HT1080 (cell line): Measurements from ENCODE around the gene KHDRBS2. TPM values are rescaled to one million over a fixed set of nuclear protein-coding genes. Genes with fewer than 3 reads are reported as not detected.
"Not testable (repeated sequence)": the region's sequence is repeated elsewhere in the genome, so short reads cannot be mapped to it uniquely, and the experiment has no call there.

Experiments used
- DNase-seq: peaks from one replicate; pipeline ENCODE4 v3.0.0-alpha.2; 2015; ENCODE audit warnings: low read depth
- total RNA-seq: library from RNA; depleted of rRNA; stranded (reverse); fragments of >200 nt; shearing (Covaris generic); gene quantifications from 2 replicates; pipeline ENCODE4 v1.2.3, GENCODE V29; 2014

KHDRBS2 gene
- total RNA-seq, 1 experiment from 2014 or later = not detected

DNA sequence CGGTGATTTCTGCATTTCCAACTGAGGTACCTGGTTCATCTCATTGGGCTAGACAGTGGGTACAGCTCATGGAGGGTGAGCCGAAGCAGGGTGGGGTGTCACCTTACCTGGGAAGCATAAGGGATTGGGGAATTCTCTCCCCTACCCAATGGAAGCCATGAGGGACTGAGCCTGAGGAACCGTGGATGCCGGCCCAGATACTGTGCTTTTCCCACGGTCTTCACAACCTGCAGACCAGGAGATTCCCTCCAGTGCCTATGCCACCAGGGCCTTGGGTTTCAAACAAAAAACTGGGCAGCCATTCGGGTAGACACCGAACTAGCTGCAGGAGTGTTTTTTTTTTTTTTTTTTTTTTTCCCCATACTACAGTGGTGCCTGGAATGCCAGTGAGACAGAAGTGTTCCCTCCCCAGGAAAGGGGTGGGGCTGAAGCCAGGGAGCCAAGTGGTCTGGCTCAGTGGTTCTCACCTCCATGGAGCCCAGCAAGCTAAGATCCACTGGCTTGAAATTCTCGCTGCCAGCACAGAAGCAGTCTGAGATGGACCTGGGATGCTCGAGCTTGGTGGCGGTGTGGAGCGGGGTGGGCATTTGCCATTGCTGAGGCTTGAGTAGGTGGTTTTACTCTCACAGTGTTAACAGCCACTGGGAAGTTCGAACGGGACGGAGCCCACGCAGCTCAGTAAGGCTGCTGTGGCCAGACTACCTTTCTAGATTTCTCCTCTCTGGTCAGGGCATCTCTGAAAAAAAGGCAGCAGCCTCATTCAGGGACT is 416.2 kb downstream of the KHDRBS2 start:
- no peak for DNase-seq

DNA sequence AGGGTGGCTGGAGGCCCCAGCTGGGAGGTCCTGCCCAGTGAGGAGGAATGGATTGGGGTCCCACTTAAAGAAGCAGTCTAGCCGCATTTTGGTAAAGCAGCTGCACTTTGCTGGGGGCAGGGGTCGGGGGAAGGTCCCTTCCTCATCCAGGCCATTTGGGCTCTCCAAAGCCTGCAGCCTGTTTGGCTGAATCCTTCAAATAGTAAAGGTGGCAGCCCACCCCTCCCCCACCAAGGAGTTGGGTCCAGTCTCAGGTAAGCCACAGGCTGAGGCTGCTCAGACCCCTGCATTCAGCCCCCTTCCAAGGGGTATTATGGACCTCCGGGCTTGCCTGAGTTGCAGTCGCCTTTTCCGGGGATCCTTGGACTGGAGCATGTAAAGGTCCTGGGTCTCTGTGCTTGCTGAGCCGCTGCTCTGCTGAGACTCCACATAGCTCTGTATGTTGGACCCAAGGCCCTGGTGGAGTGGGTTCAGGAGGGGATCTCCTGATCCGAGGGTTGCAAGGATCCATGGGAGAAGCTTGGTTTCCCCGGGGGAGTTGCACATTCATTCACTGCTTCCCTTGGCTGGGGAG is 417.4 kb downstream of the KHDRBS2 start:
- DNase-seq = no peak

DNA sequence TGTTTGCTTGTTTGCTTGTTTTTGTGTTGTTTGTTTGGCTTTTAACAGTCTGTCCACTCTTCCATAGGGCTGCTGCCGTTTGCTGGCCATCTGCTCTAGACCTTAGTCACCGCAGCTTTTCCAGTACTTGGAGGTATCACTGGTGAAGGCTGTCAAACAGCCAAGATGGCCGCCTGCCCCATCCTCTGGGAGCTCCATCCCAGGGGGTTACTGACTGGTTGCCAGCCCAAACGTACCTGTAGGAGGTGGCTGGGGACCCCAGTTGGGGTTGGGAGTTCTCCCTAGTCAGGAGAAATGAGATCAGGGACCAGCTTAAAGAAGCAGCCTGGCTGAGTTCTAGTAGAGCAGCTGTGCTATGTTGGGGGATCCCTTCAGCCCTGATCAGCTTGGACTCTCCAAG is 418.4 kb downstream of the KHDRBS2 start:
- DNase-seq = no peak

DNA sequence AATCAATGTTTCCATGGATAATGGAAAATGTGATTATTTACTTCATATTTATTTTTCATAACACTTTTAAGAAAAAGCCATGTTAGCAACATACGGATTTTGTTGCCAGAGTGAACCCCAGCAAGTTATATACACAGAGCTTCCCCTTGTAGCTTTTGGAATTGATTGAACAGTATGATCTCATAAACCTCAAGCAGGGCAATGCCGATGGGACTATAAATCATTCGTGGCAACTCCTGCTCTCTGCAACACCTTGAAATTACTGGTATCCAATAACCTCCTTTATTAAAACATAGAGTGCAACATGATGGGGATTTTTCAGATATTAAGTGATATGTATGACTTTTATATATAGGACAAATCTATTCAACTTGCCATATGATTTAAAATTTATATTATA is 428.5 kb downstream of the KHDRBS2 start:
- DNase-seq = no peak

DNA sequence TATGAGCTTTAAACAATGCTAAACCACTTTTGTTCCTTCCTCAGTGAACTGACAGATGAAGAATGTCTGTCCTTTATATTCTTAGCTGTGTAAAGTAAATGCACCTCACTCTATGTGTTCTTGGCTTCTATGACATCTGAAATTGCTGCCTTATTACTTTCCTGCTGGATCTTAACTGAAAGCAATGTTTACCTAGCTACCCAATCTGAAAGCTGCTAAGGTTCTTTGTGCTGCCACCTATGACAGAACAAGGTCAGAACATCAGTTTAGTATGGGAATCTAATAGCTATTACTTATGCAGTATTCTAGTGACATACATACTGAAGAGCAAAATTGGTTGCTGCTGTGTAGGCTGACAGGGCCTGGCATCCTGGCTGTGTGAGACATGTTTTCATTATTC is 444.1 kb downstream of the KHDRBS2 start:
- DNase-seq = no peak

DNA sequence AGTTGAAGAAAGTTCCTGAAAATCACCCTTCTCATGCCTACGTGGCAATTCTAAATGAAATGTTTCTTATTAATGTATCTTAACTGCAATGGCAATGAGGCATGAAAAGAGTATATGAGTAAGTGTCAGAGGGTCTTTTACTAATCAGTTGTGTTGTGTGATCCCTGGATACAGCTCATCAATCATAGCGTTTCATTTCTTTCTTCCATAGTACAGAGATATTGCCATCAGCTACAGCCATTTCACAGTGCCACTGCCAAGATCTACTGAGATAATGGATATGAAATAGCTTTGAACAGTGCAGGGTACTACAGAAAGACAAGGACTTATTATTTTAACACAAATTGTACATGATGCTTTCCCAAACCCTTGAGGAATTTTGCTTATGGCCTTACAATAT is 450.8 kb downstream of the KHDRBS2 start:
- DNase-seq = no peak

DNA sequence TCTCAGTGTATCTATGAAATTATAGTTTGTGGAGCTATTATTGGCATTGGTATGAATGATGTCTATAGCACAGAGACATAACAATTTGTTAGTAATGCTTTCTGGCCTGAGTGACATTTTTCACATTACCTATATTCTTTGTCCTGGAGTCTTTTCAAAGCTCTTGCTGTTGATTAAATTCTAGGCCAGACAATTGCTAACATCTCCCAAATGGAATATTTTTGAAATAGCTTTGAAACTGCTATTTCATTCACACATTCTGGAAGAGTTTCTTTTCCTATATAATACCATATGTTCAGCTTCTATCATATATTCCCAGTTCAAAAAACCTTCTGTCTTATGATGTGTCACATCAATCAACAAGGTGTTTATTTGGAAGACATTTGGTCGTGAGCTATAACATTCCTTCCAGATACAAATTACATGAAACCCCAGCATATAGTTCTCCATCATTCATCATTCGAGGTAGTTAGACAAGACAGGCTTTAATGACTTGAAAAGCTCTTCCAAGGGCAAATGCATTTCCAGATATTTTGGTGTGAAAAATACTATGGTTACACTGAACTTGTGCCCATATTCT is 452.8 kb downstream of the KHDRBS2 start:
- DNase-seq = no peak

DNA sequence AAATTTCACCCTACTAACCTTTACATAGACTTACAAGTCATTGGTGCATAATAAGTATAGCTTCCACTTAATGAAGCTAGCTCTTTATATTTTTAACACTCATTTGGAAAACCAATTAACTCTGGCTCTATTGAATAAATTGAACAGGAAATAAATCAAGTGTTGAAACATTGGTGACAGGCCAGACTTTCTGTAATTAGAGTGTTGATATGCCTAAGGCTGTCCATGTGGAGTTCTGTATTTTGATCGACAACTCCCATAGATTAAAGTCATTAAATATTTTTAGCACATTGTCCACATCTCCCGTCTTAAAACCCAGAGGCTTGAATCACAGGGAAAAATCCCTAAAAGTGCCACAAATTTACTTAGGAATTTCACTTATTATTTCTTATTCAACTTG is 468.3 kb downstream of the KHDRBS2 start:
- DNase-seq = no peak

DNA sequence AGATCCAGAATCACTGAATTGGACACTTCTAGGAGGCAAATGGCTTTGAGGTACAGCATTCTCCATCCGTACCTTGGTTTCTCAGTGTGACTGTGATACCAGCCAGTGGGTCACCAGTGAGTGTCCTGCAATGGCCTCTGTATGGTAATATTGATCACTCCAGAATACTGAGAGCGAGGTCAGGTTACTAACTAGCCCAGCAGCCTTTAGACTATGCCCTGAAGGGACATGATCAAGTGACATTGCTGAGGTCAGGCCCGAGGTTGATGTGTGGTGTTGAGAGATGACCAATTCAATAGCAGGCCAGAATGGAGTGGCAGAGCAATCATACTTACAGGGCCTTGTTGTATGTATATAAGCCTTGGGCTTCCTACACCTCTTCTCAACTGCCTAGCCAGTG is 476.0 kb downstream of the KHDRBS2 start:
- no peak for DNase-seq

DNA sequence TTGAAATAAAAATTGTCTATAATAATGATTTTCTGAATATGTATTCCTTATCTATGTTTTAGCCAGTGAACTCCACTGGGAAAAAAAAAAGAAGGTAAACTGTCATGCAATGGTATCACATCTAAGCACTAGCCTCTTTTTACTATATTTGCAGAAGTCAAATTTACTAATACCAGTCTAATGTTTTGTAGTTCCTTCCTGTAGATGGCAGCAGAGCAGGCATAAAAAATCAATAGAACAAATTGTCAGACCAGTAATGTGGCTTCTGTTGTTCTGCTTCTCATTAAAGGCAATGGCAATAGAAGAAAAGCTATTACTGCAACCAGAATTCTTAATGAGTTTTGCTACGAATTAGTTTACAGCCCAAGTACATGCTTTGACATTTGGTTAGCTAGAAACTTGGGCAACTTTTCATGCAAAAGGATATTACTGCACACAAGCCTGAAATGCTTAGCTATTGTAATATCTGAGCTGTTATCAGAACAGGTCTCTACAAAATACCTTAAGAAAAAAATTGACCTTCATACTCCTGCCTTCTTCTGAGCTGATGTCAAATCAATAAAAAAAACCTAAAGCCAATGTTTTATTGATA is 476.9 kb downstream of the KHDRBS2 start:
- peak; percentile 3 for DNase-seq

DNA sequence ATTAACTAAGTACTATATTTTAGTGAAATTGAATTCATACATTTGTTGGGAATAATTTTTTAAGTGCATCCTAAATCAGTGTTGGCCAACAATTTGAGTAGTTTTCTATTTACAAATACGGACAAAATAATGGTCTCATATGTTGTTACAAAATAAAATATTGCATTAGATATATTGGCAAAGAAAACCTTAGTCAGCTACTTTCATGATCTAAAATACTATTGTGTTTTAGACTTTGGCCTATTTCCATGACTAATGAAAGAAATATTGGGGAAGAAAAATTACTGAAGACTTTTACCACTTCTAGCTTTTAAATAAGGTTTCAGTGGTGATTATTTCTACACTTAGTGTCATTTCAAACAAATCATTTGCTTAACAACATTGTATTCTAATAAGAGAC is 498.0 kb downstream of the KHDRBS2 start:
- DNase-seq = no peak

DNA sequence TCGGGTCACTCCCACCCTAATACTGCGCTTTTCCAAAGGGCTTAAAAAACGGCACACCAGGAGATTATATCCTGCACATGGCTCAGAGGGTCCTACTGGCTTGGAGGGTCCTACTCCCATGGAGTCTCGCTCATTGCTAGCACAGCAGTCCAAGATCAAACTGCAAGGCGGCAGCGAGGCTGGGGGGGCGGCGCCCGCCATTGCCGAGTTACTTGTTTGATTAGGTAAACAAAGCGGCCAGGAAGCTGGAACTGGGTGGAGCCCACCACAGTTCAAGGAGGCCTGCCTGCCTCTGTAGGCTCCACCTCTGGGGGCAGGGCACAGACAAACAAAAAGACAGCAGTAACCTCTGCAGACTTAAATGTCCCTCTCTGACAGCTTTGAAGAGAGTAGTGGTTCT is 516.6 kb downstream of the KHDRBS2 start:
- DNase-seq = not testable (repeated sequence)

DNA sequence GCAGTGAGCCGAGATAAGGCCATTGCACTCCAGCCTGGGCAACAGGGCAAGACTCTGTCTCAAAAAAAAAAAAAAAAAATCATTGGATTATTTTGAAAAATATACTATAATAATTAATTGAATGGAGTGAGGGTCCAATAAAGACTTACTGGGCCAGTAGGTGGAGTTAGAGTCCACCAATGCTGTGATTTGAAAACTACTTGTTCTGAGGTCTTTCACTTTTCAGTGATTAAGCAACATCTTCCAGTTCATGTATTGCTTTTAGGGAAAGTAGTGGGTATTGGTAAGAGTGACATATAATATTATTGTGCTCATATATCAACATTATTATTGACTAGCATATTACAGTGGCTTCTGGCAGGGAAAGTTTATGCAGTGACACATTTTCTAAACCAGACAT is 530.3 kb downstream of the KHDRBS2 start:
- no peak for DNase-seq

DNA sequence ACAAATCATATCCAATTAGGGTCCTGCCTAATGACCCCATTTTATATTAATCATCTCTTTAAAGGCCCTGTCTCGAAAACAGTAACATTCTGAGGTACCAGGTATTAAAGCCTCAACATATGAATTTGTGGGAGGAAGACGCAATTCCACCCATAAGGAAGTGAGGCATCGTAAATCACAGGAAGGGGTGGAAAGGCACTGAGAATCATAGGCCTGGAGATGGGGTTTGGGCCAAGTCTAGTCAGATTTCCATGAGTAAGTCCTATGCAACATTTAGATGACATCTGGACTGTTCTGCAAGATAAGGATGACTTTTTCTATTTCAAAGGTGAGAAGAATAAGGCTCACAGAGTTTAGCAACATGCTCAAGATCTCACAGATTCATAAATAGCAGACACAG is 534.0 kb downstream of the KHDRBS2 start:
- peak; percentile 72 for DNase-seq

DNA sequence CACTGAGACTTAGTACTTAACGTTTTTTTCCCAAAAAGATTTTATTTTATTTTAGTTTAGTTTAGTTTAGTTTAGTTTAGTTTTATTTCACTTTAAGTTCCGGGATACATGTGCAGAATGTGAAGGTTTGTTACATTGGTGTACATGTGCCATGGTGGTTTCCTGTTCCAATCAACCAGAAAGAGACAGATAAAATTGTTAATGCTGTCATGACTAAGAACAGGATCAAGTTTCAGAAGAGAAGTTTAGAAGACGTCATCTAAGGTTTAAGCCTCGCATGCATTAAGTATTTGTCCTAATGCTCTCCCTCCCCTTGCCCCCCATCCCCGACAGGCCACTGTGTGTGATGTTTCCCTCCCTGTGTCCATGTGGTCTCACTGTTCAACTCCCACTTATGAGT is 540.0 kb downstream of the KHDRBS2 start:
- DNase-seq = peak; percentile 13

DNA sequence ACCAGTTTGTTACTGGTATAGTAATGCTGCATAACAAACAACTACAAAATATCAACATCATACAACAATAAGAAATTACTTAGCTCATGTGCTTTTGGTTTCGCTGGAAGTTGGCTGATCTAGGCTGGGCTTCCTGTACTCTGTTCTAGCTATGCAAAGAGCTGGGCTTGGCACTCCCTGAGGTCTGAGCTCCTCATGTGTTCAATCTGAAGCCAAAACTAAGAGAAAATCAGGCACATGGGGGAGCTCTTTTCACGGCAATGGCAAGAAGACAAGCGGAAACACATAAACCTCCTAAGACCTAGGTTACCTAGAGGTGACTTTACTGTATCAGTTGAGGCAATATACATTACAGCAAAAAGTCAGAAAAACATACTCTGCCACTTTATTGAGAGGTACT is 574.2 kb downstream of the KHDRBS2 start:
- DNase-seq = no peak

DNA sequence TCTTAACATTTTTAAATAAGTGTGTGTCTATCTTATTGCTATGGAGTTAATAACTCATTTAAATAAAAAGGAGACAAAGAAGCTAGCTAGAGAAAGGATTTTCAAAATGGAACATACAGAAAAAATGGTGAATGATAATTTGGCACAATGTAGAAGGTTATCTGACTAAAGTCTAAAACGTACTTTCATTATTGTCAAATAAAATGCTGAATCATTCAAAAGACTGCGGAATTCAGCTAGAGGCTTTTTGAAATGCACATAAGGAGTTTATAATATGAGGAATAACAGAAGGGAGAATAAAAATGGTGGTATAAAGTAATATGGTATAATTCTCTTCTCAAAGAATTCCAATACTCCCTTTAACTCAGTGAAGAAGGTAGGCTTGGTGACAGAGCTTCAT is 597.9 kb downstream of the KHDRBS2 start:
- DNase-seq = no peak

DNA sequence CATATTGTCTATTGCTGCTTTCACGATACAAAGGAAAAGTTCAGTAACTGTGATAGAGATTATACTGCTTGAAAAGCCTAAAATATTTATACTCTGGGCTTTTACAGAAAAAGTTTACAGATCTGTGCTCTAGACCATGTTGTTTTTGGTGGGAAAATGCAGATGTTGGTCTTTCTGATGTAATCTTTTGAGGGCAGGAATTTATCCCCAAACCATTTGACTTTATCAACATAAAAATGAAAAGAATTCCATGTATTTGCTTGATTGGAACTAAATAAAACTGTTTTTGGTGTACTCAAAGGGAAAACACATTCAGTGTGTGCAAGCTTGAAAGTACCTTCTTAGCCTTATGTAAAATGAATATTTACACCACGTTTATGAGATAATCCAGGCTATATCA is 603.5 kb downstream of the KHDRBS2 start:
- DNase-seq = no peak

DNA sequence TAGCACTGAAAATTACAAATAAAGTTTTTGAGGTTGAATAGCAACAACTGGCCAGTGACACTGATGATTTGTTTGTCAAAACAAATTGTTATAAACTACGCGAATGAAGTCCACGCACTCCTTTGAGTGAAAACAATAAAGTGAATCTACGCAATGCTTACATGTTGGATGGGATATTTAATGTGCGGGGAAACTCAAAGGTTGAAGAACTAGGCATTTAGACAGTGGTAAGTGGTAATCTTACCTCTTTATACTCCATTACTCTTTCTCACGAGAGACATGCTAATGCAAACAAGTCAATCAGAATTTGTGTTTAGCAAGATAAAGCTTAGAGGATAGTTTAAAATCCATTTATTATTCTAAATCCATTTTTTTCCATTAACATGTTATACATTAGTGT is 606.4 kb downstream of the KHDRBS2 start:
- DNase-seq = no peak

DNA sequence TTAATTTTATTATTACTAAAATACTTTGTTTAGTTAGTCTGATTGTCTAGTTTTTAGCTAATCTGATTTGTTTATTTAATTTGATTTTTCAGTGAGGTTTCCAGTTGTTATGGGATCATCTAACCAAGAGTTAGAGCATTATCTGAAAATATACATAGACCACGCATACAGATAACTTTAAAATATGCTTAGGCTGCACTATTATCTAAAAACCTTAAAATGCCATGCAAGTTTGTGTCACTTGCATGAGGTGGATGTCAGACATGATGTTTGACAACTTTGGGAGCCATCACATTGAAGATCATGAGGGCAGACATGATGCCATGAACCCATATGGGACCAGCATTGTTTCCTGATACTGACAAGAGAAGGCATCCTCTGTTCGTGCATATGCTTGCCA is 610.3 kb downstream of the KHDRBS2 start:
- DNase-seq = no peak

DNA sequence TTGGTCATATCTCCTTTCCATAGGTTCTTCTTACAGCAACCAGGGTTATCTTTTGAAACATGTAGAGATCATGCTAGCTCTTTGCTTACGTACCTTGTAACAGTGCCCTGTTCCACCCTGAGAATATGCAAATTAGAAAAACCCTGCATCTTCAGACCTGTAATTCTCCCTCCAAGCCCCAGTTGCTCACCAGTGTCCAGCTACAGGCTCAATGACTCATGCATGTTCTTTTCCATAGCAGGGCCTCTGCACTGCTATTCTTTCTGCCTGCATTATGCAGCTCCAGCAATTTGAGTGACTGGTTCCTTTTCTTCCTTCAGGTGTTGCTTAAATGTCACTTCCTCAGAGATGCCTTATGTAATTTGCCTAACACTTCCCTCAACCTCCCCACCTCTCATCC is 636.2 kb downstream of the KHDRBS2 start:
- no peak for DNase-seq

DNA sequence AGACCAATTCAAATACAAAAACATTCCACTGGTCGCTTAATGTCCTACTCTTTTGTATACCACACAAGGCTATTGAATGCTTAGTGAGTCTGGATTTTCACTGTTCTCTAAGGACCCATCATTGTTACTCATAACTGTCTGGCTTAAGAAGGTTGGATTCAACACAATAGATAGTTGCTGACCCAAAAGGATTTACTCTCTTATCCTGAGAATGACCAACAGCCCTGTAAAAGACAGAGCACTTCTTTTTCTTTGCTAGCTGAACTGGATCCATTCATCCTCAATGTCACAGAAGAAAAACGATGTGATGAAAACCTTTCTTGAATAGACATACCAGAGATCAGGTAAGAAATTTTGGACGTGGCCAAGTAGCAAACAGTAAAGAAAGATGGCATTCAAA is 645.6 kb downstream of the KHDRBS2 start:
- DNase-seq = no peak
